Measurements from ENCODE around the gene ZBTB2.

Gene ZBTB2

DNA sequence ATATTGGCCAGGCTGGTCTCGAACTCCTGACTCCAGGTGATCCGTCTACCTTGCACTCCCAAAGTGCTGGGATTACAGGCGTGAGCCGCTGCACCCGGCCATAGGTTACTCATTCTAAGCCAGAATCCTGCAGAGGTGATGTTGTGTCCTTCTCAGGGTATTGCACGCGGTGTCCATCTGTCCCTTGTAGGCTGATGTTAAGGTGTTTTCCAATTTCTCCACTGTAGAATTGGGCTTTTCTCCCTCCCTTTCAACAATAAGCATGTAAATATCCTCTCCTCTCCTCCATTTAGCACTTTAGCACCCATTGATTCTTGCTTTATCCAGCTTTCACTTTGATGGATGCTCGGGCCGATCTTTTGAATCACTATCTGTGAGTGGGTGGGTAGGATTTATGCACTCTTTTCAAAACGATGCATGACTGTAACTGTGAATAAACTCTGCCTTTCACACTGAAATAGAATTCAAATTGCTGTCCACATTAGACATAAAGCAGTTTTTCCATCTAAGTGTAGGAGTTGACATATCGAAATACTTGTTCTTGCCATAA is 52.6 kb downstream of the ZBTB2 start:
- H3K4me3 ChIP-seq (replicated peaks in 1 of 2; ENCODE audit: low read depth in 2 of 2, low read length in 2 of 2): no peak overlapping the region
- TF ChIP-seq, protein P1, sequence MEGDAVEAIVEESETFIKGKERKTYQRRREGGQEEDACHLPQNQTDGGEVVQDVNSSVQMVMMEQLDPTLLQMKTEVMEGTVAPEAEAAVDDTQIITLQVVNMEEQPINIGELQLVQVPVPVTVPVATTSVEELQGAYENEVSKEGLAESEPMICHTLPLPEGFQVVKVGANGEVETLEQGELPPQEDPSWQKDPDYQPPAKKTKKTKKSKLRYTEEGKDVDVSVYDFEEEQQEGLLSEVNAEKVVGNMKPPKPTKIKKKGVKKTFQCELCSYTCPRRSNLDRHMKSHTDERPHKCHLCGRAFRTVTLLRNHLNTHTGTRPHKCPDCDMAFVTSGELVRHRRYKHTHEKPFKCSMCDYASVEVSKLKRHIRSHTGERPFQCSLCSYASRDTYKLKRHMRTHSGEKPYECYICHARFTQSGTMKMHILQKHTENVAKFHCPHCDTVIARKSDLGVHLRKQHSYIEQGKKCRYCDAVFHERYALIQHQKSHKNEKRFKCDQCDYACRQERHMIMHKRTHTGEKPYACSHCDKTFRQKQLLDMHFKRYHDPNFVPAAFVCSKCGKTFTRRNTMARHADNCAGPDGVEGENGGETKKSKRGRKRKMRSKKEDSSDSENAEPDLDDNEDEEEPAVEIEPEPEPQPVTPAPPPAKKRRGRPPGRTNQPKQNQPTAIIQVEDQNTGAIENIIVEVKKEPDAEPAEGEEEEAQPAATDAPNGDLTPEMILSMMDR (IDR thresholded peaks at IDR 0.05; ENCODE audit: low read depth, low read length): no peak
- no peak for DNase-seq (ENCODE audit: low read depth in 2 of 2)

DNA sequence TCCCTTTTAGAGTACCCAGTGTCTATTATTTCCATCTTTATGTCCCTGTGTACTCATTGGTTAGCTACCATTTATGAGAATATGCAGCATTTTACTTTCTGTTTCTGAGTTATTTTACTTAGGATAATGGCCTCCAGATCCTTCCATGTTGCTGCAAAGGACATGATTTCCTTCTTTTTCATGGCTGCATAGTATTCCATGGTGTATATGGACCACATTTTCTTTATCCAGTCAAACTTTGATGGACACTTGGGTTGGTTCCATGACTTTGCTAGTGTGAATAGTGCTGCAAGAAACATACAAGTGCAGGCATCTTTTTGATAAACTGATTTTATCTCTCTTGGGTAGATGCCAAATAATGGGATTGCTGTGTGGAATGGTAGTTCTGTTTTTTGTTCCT is 55.4 kb downstream of the ZBTB2 start:
- TF ChIP-seq, protein P1 (IDR thresholded peaks at IDR 0.05; ENCODE audit: low read depth, low read length): no peak
- DNase-seq (ENCODE audit: low read depth in 2 of 2): no peak

DNA sequence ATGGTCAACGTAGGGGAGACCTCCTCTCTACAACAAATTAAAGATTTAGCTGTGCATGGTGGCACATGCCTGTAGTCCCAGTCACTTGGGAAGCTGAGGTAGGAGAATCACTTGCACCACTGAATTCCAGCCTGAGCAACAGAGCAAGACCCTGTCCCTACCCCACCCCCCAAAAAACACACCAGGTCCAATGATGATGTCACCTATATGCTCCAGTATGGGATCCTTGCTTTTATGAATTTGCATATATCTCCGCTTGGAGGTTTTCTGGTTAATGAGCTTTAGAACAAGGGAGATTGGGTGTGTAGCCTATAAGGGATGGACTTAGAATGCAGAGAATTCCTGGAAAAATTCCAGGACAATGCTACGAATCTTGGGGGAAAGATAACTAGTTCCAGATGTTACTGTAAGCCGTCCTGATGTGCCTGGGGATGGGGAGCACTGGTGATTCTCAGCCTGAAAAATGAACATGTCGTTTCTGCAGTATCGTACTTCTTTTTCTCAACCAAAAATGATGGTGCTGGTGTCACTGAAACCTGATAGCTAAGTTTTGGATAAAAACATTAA is 61.1 kb downstream of the ZBTB2 start:
- TF ChIP-seq, protein P1 (IDR thresholded peaks at IDR 0.05; ENCODE audit: low read depth, low read length): no peak
- H3K4me3 ChIP-seq (replicated peaks in 1 of 2; ENCODE audit: low read depth in 2 of 2, low read length in 2 of 2): no peak overlapping the region
- peak; percentile 69 to 87 for DNase-seq (ENCODE audit: low read depth in 2 of 2)

More for the DNA sequence above, 55.4 kb downstream of the ZBTB2 start:
- no peak overlapping the region for H3K4me3 ChIP-seq (replicated peaks in 1 of 2; ENCODE audit: low read depth in 2 of 2, low read length in 2 of 2)

DNA sequence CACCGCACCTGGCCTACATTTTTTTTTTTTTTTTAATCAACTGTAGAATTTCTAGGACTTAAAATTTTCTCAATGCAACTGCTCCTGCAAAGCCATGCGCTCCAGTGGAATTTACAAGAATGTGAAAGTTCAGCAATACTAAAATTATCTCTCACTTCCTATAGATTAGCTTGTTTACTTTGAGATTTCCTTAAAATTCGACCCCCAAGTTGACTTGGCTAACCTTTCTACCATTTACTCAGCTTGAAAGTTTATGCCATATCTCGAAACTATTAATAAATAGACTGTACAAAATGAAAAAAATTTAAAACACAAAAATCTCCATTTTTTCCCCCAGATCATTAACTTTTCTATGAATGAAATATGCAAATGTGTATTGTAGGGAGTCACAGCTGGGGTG is 64.3 kb downstream of the ZBTB2 start:
- H3K4me3 ChIP-seq (replicated peaks in 1 of 2; ENCODE audit: low read depth in 2 of 2, low read length in 2 of 2): peak overlapping the region in 1 of 2 donors; percentile 66
- DNase-seq (ENCODE audit: low read depth in 2 of 2): peak in 1 of 2 donors; percentile 29
- TF ChIP-seq, protein P1 (IDR thresholded peaks at IDR 0.05; ENCODE audit: low read depth, low read length): no peak

DNA sequence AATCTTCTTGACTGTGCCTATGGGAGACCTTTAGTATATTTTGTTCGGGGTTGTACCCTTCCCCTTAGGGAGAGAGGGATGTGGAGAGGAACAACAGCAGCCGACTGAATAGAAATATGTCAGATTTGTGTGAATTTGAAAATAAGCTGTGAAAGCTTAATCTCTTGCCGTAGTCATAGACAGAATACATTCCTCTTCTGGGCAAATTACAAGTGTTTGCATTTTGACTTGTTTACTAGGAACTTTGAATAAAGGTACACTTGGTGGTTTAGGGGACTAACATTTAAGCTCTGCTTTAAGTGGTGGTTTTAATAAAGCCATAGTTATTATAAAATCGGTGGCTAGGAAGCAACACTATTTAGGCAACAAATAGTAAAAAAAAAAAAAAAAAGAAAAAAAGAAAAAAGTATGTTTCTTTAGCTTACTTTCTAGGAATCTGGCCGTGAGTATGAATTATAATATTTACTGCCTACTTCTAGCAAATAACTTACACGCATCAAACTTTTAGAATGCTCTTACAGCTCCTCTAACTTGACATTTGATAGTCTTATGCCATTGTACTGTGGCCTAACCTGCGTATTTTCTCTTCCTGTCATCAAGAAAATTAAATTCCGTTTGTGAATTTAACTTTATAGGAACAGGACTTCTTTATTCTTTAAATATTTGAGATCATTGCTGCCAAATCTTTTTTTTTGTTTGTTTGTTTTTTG is 65.1 kb downstream of the ZBTB2 start:
- TF ChIP-seq, protein P1 (IDR thresholded peaks at IDR 0.05; ENCODE audit: low read depth, low read length): no peak
- peak; percentile 19 to 33 for DNase-seq (ENCODE audit: low read depth in 2 of 2)
- H3K4me3 ChIP-seq (replicated peaks in 1 of 2; ENCODE audit: low read depth in 2 of 2, low read length in 2 of 2): peak overlapping the region; percentile 66 to 69

DNA sequence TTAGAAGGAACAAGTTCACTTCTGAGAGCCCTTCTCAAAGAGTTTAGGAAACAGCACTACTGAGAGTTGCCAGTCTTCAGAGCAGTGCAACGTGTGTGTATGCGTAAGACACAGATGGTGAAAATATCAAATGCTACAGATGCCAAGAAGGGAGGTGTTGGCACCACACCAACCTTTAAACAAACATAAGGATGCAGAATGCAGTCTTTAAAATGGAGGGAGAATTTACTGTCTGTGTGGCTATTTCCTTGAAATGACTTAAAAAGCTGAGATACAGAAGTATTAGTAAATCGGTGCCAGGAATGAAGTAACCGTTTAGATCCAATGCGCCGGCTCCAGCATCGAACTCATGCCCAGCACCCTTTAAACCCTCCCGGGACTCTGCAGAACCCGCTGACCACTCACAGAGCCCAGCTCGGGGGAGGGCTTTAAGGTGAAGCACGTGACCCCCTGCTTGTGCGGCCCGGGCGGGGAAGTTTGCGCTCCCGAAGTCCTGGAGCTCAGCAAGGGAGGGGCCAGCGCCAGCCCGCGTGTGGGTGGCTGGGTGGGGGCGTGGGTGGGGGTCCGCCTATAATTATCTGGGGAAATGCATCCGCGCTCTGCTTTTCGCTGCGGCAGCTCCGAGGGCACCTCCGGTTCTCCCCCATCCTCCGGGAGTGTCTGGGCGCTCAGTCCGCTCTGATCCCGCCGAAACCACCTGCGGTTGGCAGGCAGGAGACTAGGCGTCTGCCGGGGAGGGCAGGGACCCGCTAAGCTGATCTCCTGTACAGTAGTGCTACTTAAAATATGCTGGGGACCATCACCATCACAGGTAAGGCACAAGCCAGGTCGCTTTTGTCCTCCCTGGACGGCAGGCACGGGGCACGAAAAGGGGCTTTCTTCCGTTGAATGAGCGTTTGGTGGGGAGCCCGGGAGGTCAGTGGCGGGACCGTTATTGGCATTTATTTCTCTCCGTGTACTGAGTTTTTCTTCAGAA is 66.0 kb downstream of the ZBTB2 start:
- TF ChIP-seq, protein P1 (IDR thresholded peaks at IDR 0.05; ENCODE audit: low read depth, low read length): no peak
- H3K4me3 ChIP-seq (replicated peaks in 1 of 2; ENCODE audit: low read depth in 2 of 2, low read length in 2 of 2): peak overlapping the region; percentile 66 to 69
- peak; percentile 87 to 89 for DNase-seq (ENCODE audit: low read depth in 2 of 2)
